GM12801 (cell line): Measurements from ENCODE around the gene TEP1.

Experiments used
- TF ChIP-seq, protein P1 (sequence below): IDR thresholded peaks from one replicate; pipeline ENCODE4 v1.5.1; 2011; ENCODE audit warnings: control low read depth; ENCODE audit not compliant: insufficient read length; ENCODE audit errors: extremely low read depth

TEP1 gene

DNA sequence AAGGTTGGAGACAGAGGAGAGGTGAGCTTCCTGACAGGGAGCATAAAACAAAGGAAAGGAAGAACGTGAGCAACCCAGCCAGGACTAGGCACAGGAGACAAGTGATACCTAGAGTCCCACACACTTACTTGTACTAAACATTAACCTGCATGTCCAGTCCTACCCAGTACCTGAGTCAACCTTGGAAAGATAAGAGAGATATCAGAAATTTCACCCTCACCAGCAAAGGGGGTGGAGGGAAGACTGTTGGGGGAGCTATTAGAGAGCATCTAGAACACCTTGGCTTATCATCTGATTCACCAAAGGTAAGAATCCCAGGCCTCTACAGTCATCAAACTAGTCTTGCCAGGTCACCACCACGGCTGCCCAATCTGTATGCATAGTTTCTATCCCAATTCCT lies 11.6 kb upstream of the TEP1 start:
- TF ChIP-seq, protein P1, sequence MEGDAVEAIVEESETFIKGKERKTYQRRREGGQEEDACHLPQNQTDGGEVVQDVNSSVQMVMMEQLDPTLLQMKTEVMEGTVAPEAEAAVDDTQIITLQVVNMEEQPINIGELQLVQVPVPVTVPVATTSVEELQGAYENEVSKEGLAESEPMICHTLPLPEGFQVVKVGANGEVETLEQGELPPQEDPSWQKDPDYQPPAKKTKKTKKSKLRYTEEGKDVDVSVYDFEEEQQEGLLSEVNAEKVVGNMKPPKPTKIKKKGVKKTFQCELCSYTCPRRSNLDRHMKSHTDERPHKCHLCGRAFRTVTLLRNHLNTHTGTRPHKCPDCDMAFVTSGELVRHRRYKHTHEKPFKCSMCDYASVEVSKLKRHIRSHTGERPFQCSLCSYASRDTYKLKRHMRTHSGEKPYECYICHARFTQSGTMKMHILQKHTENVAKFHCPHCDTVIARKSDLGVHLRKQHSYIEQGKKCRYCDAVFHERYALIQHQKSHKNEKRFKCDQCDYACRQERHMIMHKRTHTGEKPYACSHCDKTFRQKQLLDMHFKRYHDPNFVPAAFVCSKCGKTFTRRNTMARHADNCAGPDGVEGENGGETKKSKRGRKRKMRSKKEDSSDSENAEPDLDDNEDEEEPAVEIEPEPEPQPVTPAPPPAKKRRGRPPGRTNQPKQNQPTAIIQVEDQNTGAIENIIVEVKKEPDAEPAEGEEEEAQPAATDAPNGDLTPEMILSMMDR: no peak

DNA sequence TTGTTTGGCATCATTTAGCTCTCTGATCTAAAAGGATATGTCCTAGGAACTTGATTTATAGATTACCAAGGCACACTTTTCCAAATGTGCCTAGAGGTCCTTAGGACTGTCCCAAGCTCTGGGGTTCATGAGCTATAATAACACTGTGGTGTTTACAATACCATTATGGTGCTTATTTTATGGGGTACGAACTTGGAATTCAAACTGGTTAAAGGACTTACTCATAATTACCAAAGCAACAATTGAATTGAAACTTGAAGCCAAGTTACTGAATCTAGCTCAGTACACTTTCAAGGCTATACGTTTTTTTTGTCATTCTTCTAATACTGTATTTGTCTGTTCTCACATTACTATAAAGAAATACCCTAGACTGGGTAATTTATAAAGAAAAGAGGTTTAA lies 9.6 kb upstream of the TEP1 start:
- TF ChIP-seq, protein P1: no peak

DNA sequence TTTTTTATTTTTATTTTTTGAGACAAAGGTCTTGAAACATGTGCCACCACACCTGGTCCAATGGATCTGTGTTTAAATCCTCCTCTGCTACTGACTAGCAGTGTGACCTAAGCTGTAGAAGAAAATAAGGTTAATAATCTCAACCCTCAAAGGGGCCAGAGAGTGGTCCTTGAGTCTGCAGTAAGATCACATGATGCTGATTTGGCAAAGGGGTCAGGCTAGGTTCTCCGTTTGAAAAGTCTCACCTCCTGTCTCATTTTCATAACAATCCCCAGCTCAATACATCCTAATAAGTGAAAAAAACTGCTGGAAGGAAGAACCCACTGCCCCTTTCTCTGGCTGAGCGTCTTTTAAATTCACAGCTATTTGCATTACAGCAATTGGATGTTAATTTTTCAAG lies 8.0 kb upstream of the TEP1 start:
- TF ChIP-seq, protein P1: no peak

DNA sequence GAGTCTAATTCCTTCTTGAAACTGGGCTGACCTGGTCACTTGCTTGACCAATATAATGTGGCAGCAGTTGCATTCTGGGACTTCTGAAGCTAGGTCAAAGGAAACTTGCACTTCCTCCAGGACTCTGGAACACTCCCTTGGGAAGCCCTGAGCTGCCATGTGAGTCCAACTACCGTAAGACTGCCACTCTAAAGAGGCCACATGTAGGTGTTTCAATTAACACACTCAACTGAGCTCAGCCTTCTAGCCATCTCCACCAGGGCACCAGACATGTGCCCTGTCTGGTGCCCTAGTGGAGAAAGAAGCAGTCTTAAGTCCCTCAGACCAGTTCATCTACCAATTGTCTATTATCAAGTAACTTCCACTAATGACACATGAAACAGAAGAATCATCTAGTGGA lies 6.1 kb upstream of the TEP1 start:
- TF ChIP-seq, protein P1: no peak

DNA sequence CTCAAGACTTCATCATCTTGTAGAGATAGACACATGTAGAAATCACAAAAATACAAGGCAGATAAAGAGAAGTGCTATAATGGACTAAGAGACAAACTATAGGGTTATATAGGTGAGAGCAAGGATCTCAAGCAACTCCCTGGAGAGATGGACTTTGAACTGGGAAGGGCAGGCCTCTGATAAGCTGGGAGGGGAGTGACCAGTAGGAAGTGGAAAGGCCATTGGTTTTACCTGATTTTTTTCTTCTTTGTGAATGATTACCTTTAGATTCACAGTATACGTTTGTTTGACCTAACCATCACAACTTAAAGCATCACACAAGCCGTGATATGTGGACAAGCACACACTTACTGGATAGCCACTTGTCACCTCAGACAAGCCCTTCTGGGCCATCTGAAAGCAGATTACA lies 5.2 kb upstream of the TEP1 start:
- TF ChIP-seq, protein P1: no peak

DNA sequence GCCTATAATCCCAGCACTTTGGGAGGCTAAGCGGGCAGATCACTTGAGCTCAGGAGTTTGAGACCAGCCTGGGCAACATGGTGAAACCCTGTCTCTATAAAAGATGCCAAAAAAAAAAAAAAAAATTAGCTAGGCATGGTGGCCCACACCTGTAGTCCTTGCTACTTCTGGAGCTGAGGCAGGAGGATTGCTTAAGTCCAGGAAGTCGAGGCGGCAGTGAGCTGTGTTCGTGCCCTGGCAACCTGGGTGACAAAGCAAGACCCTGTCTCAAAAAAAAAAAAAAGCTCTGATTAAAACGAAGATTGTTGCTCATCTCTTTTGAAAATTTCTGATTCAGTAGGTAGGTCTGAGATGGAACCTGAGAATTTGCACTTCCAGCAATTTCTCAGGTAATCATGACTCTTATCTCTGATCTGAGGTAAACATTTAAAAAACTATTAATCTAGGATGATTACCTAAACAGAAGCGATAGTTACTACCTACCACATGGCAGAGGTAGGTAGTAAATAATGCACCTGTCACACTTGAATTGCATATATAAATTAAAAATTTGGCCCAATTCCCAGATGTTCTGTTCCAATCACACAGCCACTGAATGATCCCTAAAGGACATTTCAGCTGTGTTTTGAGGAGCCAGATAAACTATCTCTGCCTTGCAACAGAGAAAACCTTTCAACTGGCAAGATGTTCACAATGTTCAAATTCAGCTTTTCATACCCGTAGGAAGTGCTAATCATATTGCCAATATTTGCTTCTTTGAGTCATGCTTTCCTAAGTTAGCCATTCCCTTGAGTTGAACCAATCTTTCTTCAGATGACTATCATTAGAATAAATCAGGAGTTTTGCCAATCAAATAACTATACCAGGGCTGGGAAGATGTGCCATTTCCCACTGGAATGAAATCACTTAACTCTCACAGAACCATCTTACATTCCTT lies 4.2 kb upstream of the TEP1 start:
- TF ChIP-seq, protein P1: no peak

DNA sequence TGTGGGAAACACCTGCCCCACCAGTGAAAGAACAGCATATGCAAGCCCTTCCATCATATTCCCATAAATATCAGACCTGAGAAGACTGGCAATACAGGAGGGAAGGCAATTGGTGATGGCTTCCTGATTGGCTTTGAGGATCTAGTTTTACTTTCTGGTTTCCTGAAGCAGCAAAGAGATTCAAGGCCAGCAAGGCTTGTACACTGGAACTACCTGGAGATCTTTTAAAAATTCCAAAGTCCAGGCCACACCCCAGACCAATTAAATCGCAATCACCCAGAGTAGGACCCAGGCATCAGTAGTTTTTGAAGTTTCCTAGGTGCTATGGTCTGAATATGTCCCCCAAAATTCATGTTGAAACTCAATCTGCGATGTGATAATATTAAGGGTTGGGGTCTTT lies 2.9 kb upstream of the TEP1 start:
- TF ChIP-seq, protein P1: no peak
